HG03521 (cell line): ENCODE data around the gene HELT.
"Not testable (repeated sequence)": the region's sequence is repeated elsewhere in the genome, so short reads cannot be mapped to it uniquely, and the experiment has no call there.

Source experiments
- ATAC-seq: cut with Tn5 transposase; IDR thresholded peaks from one replicate; pipeline ENCODE4 v1.9.1; 2021; ENCODE audit warnings: mild to moderate bottlenecking, moderate library complexity; ENCODE audit not compliant: unreplicated experiment

Gene HELT

GRCh38 chr4:185035284-185035683 is 17.0 kb downstream of the HELT start:
- no peak for ATAC-seq

- ATAC-seq, result no peak
Measured at GRCh38 chr4:185036019-185036418, 17.7 kb downstream of the HELT start.

- no peak for ATAC-seq
Measured at GRCh38 chr4:185036842-185037241, 18.6 kb downstream of the HELT start.

GRCh38 chr4:185039508-185040273 is 21.4 kb downstream of the HELT start:
- ATAC-seq, result peak; percentile 52

GRCh38 chr4:185040523-185040922 is 22.2 kb downstream of the HELT start:
- no peak for ATAC-seq

- not testable (repeated sequence) for ATAC-seq
Measured at GRCh38 chr4:185050286-185050685, 32.0 kb downstream of the HELT start.

- ATAC-seq, result not testable (repeated sequence)
Measured at GRCh38 chr4:185051283-185051682, 33.0 kb downstream of the HELT start.

GRCh38 chr4:185053746-185054145 is 35.5 kb downstream of the HELT start:
- no peak for ATAC-seq

GRCh38 chr4:185054272-185054671 is 36.0 kb downstream of the HELT start:
- ATAC-seq, result no peak

GRCh38 chr4:185054886-185055285 is 36.6 kb downstream of the HELT start:
- no peak for ATAC-seq

GRCh38 chr4:185061610-185062009 is 43.3 kb downstream of the HELT start:
- ATAC-seq, result no peak

GRCh38 chr4:185062606-185063005 is 44.3 kb downstream of the HELT start:
- ATAC-seq, result no peak

- no peak for ATAC-seq
Measured at GRCh38 chr4:185066179-185066578, 47.9 kb downstream of the HELT start.

GRCh38 chr4:185068837-185069236 is 50.5 kb downstream of the HELT start:
- ATAC-seq, result no peak
